WI38 (cell line): ENCODE measurements around the gene NDUFC1.

Experiments used
- H3K4me3 ChIP-seq: 2 replicates; pipeline ENCODE4 v1.5.1; 2011; ENCODE audit warnings: low read depth, mild to moderate bottlenecking, control low read depth, low read length
- CTCF ChIP-seq: IDR thresholded peaks from 2 replicates; pipeline ENCODE4 v1.5.1; 2012; ENCODE audit warnings: low read depth, mild to moderate bottlenecking, control low read depth, low read length

NDUFC1 gene

GRCh38 chr4:139295206-139295941 lies 6.9 kb downstream of the NDUFC1 start:
- TF ChIP-seq CTCF = peak; percentile 88
- peak overlapping the region; percentile 87 for H3K4me3 ChIP-seq

DNA sequence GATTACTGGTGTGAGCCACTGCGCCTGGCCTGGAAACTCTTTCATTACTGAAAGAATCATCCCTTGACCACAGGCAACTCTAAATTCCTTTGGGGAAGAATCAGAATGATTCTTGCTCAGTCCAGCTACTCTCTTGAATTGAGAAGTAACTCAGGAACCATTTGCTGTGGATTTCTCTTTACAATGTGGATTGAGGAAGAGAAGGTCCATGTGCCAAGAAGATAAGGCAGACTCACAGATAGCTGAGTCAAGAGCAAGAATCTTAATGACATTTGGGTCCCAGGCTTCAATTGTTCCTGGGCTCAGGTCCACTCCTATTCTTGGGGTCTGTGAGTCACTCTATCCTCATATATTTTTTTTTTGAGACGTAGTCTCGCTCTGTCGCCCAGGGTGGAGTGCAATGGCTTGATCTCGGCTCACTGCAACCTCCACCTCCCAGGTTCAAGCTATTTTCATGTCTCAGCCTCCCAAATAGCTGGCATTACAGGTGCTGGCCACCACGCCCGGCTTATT lies 16.0 kb downstream of the NDUFC1 start:
- H3K4me3 ChIP-seq = no peak overlapping the region
- TF ChIP-seq CTCF = no peak

DNA sequence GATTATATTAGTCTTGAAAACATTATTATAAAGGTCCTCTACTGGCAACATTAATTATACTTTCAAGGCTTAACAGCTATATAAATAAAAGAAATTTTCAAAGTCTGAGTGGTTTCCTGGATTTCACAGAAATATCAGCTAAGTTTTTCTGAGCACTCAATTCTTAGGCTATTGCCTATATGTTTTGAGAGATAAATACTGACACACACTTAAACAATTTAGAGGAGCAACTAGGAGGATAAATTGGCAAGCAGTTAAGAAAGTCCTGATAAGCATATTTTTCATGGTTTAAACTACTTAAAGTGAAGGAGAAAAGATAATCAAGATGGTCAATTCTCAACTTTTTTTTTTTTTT lies 19.6 kb downstream of the NDUFC1 start:
- H3K4me3 ChIP-seq = no peak overlapping the region
- no peak for TF ChIP-seq CTCF

GRCh38 chr4:139282065-139282720 lies 20.1 kb downstream of the NDUFC1 start:
- H3K4me3 ChIP-seq = no peak overlapping the region
- no peak for TF ChIP-seq CTCF

DNA sequence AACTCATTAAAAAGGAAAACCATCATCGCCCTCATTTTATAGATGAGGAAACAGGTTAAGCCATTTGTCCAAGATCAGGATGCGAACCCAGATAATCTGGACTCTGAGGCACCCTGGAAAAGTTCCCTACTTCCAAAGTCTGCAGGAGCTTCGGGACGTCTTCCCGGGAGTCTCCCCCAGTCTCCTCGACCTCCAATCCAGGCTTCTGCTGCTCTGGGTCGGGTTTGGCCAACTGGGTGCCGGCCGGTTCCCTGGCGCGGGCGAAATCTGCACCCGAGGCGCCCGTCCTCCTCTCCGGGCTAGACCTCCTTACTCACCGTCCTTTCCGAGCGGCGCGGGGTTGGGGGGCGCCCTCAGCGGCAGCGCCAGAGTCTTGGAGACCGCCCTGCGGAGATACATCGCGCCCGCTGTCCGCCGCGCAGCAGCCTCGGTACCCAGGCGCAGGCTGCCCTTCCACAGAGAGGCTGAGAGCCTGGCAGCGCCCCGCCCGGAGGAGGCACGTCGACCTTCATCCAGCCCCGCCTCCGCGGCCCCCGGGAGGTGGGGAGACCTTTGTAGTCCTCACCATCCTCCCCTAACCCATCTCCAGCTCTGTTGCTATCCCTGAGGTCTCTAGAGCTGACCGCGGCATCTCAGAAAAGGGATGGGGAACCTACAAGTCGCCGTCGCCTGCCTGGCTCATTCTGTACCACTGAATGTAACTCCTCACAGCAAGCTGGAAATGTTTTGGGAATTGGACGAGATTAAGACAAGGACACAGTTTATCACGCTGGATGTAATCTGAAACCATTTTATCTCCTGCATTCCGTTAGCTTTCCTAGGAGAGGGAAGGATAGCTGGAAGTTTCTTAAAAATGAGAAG lies 22.3 kb downstream of the NDUFC1 start, which contains the start of gene MGARP:
MGARP (minus strand) TSS at position 466 of the 861 bp plus-strand sequence; CDS start at position 399, 67 bp downstream.
- no peak for TF ChIP-seq CTCF

DNA sequence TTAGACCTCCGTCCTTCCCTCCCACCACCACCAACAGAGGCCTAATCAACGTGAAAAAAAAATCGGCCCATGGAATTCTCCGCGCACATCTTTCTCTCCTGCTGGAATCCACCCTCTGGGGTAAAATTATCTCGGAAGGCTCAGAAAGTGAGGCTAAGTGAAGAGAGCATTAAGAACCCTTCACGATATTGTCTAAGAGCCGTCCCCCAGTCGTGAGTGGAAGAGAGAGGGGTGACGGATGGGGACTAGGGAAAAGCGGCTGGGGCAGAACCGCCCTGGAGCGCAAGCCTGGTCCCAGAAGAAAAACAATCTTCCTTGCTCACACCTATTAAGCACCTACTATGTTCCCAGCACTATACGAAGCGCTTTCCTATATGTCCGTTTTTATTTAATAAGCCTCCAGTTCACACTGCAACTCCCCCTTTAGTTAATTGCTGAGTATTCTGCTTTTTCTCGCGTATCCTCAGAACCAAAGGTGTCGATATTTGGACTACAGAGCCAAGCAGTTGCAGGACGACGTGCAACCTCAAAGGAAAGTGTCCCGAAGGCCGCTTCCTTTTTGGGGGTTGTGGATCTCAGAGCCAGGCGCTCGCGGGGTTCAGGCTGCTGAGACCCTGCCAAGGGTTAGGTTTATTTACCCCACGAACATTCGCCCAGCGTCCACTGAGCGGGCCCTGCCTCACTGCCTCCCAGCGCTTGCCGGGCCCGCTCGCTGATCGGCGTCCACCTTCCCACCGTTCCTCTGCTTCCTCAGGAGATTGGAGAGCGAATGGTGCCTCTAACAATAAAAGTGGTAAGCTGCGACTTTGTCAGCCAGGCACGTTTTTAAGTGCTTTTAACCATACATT lies 23.1 kb downstream of the NDUFC1 start:
- TF ChIP-seq CTCF = no peak
- peak overlapping the region; percentile 58 for H3K4me3 ChIP-seq

More for the DNA sequence above, 22.3 kb downstream of the NDUFC1 start, which contains the start of gene MGARP:
- peak within 1 kb of the TSS; percentile 58 for H3K4me3 ChIP-seq
